ENCODE measurements around the gene GALNT17.

DNA sequence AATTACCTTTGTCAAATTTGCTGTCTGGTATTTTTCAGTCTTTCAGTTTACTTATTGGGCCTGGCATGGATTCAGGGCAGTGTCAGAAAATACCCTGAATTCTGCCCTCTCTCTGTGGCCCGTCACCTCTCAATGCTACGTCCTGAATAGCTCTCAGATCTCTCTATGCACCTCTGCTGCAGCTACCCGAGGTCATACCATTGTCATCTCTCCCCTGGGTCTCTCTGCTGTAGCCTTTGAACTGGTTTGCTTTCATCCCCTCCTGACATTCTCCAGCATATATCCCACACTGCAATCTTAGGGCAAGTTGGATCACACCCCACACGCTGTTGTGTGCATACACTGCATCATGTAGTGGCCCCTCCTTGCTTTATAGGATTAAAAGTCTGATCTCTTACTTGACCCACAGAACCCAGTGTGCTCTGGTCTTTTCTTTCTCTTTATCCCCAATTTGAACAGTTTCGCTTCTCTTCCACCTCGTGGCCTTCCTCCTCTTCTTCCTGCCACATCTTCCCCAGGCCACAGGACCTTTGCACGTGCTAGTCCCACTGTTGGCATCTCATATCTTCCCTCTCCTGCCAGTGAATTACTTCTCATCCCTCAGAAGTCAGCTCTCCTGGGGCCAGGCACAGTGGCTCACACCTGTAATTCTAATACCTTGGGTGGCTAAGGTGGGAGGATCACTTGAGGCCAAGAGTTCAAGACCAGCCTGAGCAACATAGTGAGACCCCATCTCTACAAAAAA lies 372.9 kb downstream of the GALNT17 start:
- TF ChIP-seq, protein P1, sequence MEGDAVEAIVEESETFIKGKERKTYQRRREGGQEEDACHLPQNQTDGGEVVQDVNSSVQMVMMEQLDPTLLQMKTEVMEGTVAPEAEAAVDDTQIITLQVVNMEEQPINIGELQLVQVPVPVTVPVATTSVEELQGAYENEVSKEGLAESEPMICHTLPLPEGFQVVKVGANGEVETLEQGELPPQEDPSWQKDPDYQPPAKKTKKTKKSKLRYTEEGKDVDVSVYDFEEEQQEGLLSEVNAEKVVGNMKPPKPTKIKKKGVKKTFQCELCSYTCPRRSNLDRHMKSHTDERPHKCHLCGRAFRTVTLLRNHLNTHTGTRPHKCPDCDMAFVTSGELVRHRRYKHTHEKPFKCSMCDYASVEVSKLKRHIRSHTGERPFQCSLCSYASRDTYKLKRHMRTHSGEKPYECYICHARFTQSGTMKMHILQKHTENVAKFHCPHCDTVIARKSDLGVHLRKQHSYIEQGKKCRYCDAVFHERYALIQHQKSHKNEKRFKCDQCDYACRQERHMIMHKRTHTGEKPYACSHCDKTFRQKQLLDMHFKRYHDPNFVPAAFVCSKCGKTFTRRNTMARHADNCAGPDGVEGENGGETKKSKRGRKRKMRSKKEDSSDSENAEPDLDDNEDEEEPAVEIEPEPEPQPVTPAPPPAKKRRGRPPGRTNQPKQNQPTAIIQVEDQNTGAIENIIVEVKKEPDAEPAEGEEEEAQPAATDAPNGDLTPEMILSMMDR (conservative IDR thresholded peaks at IDR 0.05): no peak
- no peak for TF ChIP-seq EZH2 (IDR thresholded peaks at IDR 0.05; ENCODE audit: low read depth)
